AG20443 (cell line): Measurements from ENCODE around the gene ZNF532.
A peak's percentile ranks its signal among the peaks of the same experiment; 100 is the strongest.

Source experiments
- DNase-seq: peaks from one replicate; pipeline ENCODE4 v3.0.0; 2012; ENCODE audit warnings: low spot score, mixed read lengths

Gene ZNF532

DNA sequence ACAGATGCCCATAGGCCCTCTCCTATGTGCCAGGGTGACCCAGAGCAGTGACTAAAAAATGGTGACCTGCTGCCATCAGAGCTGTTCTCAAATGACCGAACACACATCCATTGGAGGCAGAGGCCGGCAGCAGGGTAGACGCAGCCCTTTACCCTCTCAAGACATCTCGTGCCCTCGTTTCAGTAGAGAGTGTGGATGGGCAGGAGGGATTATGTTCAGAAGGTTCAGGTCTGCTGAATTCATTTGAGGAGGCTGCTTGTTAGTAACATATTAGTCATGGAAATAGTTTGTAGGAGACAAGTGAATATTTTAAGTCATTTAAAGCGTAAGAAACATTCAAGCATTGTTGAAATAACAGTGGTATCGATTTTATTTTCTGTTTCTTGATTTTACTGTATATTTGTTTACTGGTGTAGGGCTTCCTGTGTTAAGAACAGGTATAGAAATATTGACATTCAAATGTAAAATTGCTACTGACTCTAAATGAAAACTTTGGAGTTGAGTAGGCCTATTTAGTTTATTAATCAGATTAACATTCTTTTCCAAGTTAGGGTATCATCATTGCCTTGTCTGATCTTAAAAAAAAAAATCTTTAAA lies 82.6 kb downstream of the ZNF532 start:
- no peak for DNase-seq

DNA sequence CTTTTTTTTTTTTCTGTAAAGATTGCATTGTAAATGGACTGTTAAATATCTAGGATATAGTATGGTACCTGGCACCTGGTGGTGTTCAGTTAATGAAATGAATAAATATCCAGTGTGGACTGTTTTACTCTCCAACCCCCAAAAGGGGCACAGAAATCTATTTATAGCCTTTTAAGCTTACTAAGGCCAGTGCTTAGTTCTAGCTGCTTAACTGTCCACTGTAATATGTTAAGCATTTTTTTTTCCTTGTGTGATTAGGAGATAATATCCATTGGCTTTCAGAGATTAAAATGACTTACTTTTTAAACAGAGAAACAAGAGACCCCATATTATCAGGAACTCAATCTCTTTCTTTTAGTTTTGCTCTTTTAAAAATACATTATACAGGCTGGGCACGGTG lies 84.4 kb downstream of the ZNF532 start:
- DNase-seq, result no peak

DNA sequence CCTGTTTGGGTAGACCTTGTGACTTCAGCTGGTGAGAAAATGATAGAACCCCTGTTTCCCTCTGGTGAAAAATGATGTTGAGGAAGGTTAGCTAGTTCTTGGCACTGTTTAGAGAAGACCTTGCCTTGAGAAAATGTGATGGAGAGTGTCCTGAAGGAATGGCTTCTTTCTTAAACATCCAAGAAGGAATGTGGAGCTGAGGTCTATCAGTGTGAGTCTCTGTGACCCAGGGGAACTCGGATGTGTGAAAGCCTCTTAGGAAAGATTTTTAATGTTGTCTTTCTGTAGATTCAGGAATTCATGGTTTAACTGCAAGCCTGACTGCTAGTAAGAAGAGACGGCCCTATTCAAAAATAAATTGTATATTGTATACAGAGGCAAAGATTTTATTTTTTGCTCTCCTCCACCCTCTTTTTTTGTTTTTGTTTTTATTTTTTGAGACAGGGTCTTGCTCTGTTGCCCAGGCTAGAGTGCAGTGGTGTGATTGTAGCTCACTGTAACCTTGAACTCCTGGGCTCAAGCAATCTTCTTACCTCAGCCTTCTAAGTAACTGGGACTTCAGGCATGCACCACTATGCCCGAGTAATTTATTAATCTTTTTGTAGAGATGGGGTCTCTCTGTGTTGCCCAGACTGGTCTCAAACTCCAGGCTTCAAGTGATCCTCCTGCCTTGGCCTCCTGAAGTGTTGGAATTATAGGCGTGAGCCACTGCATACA lies 87.5 kb downstream of the ZNF532 start:
- DNase-seq, result no peak

DNA sequence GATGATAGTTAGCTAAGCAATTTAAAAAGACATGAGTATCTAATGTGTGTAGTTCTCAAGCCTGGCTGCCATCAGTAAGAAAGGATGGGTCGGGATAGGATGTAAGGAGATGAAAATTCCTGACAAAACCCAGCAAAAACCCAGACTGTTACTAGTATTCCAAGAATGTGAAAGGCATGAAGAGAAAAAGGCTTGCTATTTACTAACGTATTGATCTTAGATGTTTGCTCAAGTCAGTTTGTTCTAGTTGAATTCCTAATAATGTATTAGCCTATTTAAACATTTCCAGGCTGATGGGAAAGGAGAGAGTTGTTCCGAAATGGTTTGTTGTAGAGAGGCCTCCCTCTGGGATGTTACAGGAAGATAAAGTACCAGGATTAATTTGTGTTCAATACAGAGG lies 88.2 kb downstream of the ZNF532 start:
- no peak for DNase-seq

DNA sequence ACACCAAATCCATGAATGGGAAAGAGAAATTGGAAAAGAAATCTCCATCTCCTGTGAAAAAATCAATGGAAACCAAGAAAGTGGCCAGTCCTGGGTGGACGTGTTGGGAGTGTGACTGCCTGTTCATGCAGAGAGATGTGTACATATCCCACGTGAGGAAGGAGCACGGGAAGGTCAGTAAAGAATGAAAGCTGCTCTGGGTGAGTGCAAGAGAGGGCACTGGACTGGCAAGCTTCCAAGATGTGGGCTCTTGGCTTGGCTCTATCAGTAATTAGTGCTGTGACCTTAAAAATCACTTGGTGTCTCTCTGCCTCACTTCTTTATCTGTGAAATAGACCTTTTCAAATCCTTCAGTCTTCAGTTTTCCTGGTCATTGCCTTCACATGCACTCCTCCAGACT lies 89.0 kb downstream of the ZNF532 start:
- no peak for DNase-seq

DNA sequence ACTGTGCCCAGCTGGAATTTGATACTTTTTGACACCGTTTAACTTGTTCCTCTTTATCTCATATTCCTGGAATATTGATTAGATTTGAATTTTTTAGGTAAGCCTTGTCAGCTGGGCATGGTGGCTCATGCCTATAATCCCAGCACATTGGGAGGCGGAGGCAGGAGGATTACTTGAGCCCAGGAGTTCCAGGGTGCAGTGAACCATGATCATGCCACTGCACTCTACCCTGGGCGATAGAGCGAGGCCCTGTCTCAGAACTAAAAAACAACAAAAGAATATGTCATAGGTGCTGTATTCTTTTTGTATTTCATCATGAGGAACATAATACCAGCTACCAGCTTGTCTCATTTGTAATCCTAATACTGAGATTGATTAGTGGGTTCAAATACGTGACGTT lies 90.3 kb downstream of the ZNF532 start:
- DNase-seq, result no peak

DNA sequence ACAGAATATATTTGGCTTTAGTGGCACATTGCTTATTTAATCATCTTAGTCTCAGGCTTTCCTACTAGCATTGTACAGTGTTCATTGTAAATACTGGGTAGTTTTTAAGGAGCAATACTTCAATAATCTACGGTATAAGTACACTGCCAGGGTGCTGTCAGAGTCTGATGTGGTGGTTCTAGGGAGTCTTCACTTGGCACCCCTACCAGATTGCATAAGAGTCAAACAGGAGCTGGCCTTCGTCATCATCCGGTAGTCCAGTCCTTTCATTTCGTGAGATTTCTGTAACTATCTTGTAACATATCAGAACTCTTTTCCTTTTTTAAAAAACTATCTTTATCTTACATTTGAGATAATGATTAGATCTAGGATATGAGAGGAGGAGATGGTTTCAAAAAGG lies 91.1 kb downstream of the ZNF532 start:
- peak; percentile 65 for DNase-seq

DNA sequence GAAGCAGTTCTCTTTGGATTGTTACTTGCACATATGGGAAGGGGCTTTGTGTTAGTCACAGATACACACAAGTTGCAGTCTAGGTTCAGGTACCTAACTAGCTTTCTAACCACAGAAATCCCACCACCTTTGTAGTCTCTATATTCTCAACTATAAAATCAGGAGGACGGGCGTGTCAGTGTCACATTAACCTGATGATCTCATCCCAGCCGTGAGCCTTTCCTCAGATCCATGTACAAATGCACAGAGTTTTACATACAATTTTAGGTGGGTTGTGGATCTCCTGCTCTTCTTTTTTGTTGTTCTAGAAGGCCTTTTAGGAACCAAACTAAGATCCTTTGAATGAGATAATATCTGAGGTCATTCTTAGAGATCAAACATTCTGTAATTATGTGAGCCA lies 94.0 kb downstream of the ZNF532 start:
- DNase-seq, result no peak

DNA sequence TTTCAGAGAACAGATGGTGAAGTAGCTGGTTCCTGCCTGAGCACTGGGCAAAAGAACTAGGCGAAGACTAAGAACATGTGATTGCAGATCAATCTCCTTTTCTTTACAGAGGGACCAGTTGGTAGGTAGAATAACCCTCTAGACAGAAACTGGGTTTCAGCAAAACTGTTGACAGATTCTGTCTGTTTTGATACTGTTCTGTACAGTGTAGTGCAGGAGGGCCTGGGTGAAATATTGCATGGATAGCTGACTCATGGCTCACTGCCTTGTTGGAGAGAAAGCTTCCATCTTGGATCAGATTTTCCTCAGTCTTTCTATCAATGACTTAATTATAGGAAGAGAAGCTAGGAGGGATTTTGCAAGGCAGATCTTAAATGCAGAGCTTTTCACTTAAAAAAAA lies 95.8 kb downstream of the ZNF532 start:
- no peak for DNase-seq

DNA sequence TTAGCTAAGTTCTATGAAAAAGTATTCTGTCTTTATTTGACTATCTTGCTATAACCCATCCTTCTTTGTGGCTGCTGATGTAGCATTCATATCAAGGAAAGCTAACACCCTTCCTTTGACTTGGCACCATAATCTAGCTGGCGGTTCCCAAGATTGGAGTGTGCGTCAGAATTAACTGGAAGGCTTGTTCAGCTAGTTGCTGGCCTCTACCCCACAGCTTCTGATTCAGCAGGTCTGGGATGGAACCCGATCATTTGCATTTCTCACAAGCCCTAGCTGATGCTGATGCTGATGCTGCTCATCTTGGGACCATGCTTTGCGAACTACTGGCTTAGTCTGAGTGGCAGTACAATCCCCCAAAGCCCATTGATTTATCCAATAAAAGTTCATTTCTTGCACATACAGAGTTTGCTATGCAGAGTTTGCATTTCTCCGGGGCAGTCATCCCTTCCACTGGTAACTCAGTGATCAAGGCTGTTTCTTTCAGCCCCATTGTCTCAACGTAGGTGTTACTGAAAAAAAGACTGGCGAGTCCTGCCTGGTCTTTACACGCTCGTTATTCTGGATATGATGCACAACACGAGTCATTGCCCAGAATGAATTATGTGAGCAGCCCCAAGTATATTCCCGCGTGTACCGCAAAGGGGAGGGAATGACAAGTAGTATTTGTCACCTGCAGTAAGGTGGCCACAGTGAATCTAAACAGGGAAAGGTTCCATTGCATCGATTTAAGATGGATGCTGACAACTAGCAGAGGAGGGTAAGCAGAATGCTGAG lies 96.5 kb downstream of the ZNF532 start:
- no peak for DNase-seq

DNA sequence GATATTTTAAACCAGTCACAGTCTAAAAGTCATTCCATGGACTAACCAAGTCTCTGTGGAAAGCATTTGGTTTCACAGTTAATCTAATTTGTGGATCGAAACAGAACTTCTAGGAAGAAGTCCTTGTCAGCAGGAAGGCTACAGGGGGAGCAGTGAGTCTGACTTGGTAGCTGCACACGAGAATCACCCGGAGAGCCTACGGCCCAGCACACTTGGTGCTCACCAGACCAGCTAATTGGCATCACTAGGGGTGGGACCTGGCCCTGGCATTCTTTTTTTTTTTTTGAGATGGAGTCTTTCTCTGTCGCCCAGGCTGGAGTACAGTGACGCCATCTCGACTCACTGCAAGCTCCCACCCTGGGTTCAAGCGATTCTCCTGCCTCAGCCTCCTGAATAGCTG lies 97.7 kb downstream of the ZNF532 start:
- no peak for DNase-seq

DNA sequence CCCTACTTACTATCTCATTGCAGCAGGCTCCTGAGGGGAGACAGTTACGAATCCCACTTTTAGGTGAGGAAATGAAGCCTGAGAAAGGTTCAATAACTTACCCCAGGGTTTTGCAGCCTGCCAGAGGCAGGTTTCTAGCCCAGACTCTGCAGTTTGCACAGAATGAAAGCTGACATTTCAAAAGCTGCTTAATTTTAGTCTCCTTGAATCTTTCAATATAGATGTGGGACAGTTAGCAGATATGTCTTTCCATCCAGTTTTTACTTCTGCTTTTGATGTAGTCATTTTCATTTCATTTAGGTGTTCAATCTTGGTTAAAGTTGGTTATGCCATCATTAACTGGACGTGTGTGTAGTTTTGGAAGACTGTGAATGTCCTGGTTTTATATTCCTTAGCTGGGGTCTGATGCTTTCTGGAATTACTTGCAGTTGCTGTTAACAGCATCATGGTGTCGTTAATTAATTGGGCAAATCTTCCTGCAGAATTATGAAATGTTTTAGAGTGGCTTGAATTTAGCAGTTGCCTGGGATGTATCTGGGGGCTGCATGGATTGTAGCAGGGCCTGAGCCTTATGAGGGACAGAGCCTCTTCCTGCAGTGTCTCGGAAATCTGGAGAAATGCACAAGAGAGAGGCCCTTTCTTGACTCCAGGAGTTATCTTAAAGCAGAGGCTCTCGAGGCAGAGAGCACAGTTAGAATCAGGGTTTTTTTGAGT lies 100.8 kb downstream of the ZNF532 start:
- DNase-seq, result no peak

DNA sequence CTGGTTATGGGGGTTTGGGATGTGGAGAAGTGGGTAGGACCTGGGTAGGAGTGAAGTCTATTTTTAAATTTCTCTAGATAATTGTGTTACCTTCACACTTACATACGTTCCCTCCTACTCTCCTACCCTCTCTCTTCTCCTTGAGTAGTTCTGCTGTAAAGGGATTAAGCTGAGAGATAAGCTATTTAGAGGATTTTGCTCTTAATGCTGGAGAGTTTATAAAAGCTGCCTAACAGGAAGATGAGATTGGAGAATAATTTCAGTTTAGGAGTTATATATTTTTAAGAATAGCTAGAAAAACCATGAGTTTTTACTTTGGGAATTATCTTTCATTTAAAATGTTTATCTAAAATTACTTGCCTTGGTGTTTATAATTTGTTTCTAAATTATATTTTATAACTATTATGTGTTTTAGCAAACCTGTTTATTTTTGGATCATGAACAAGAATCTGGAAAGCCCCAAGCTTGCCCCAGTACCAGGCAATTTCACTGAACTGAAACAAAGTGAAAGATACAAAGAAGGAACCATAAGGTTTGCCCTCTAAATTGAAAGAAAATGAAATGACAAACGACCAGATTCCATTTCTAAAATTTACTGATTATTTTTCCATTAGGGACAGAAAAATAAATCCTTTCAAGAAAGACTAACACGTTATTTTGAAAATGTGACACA lies 101.5 kb downstream of the ZNF532 start:
- no peak for DNase-seq

DNA sequence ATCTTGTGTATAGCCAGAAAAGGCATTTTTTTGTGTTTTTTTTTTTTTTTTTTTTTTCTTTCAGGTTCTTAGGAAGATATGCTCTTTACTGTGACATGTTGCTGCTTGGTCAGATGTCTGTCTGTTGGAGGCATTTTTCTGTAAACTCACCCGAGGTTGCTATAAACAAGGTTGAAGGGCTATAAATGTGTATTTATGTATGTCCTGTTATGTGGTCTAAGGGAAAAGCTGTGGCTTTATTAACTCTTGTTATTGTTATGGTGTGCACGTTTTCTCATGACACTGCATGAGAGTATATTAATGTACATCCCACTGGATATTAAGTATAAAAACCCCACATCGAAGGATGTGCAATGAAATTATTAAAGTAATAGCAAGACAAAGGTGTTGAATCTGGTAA lies 102.0 kb downstream of the ZNF532 start:
- no peak for DNase-seq

DNA sequence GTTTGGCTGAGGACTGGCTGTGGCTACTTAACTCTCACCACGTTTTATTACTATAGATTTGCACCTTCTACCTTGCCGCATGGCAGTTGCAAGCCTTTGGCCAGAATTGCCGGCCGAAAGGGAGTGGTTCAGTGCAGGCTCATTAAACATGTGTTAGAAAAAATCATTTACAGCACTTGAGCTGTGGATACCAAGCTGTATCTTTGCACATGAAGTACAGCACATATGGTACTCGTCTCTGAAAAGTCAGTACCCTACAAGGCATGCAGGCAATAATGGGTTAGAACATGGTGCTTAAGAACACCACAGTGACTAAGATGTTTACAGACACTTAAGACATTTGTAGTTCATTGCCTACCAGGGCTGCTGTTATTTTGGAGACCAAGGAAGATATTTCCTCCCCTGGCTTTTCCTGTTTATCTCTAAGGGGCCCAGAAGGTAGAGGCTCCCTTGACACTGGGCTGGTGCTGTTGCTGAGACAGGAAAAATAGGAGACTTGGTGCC lies 103.1 kb downstream of the ZNF532 start:
- DNase-seq, result no peak

DNA sequence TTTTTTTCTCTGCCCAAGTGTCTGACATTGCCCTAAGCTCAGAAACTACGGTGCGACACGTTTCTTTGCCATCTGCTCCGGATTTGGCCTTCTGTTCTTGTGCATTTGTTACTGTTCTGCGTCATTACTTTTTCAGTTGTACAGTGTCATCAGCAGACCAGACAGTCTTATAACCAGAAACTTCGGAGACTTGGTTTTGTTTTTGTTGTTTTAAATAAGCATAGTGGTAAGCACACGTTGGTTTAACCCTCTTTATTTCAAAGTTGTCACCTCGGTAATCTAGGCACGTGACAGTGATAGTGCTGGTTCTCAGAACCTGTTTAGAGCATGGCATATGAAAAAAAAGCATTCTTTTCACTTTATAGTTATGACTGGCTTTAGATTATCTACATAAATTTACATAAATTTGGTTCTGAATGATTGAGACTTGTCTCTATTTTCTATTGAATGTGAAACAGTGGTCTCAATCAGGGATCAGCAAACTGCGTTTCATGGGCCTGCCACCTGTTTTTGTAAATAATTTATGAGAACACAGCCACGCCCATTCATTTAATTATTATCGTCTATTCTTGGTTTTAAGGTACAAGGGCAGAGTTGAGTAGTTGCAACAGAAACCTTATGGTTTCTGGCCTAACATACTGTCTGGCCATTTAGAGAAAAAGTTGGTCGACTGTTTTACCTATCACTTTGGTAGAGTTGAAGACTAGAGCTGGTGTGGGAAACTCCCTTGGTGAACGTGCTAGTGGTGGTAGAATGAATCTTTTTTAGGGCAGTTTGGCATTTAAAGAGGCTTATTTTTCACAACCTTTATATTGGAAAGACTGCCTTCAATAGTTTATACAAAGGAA lies 106.5 kb downstream of the ZNF532 start:
- no peak for DNase-seq

DNA sequence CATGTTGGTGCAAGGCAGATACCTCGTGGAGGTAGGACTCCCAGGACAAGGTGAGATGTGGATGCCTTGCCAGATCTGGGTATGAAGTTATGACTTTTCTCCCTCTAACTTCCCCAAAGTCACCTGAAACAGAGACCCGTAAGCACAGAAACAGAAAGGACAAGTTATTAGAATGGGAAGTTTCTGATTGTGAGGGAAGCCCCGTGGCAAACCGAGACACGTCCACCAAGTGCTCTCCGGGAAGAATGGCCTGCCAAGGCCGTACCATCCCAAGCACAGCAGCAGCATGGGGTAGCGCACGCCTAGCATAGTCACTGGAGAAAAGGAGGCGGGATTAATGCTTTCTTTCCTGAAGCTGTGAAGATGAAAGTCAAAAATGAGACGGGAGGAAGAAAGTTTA lies 110.6 kb downstream of the ZNF532 start:
- DNase-seq, result no peak

DNA sequence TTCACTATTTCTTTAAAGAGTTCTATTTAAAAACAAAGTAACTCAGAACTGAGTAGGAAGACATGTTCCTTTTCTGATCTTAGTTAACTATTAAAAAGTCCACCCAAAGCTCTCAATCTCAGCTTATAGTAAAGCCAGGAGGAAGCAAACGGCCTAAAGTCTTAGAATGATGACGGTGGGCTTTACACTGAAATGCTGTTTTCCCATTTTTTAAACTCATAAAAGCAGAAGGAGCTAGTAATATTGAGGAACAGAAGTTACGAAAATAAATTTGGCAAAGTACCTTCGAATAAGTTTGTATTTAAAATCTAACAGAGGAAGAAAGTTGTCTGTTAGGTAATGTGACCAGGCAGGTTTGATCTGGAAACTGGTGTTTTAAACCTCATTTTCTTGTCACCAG lies 111.1 kb downstream of the ZNF532 start:
- DNase-seq, result no peak

DNA sequence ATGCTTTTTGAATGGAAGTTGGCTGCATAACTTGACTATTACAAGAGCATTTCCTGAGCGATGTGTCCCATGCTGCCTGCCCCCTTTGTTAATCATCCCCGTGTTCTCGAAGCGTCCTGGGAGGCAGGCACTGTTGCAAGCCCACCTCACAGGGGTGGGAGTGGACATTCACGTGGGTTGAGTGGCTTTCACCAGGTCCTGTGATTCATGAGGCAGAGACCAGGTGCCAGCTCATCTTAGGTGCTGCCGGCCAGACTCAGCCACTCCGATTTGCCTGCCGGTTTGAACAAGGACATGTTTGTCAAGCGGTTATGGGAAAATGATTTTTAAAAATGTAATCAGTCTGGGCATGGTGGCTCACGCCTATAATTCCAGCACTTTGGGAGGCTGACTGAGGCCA lies 112.5 kb downstream of the ZNF532 start:
- DNase-seq, result no peak

DNA sequence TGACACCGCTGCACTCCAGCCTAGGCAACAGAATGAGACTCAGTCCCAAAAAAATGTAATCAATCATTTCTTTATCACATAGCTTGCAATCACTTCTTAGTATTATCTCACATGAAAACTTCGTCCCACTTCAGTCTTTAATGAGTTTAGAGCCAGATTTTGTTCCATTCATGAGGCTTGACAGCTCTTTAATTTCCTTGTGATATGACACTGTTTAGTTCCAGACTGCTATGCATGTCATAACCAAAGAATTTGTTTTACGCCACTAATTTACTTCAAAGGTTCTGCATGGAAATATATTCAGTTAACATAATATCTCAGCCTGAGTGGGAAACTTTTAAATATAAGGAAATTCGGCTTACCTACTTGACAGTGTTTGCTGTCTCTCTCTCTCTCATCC lies 113.1 kb downstream of the ZNF532 start:
- DNase-seq, result no peak

DNA sequence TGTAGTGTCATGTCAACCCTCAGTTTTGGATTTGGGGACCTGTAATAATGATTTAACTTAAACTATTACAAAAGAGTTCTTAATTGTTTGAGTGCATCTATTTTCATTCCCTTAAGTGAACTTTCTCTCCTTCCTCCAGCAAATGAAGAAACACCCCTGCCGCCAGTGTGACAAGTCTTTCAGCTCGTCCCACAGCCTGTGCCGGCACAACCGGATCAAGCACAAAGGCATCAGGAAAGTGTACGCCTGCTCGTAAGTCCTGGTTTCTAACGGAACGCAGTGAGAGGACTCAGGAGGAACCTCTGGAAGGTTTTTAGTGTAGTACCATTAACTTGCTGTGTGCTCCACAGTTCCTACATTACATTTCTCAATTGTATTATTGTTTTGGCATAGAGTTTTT lies 114.2 kb downstream of the ZNF532 start:
- DNase-seq, result no peak
